Lung (tissue), 12 donors: ENCODE data around the gene HIPK4. TPM values are rescaled to one million over a fixed set of nuclear protein-coding genes. Genes with fewer than 3 reads are reported as not detected.

ENCODE experiments used
- ATAC-seq: fragments of 200-7000 bp; cut with Tn5 transposase; one replicate; pipeline ENCODE4 v1.9.1; 2020; ENCODE audit warnings: moderate number of reproducible peaks; ENCODE audit not compliant: insufficient read depth, low FRiP score
- DNase-seq, 3 donors: peaks; one replicate each; pipeline ENCODE4 v3.0.0-alpha.2; 2013 to 2017
- H3K27ac ChIP-seq, 2 donors: one replicate each; pipeline ENCODE4 v1.5.1; 2013; ENCODE audit warnings: mild to moderate bottlenecking in 2 of 2, moderate library complexity in 2 of 2, control low read depth in 1 of 2, inconsistent platforms in 1 of 2, low read depth in 1 of 2, low read length in 1 of 2
- H3K27me3 ChIP-seq, 3 donors: one replicate each; pipeline ENCODE4 v1.5.1; 2013; ENCODE audit warnings: low read length in 2 of 3; ENCODE audit not compliant: control insufficient read depth in 3 of 3, insufficient read depth in 3 of 3
- H3K36me3 ChIP-seq, 4 donors: one replicate each; pipeline ENCODE4 v1.5.1; 2013; ENCODE audit warnings: low read length in 4 of 4, mild to moderate bottlenecking in 1 of 4, moderate library complexity in 1 of 4; ENCODE audit not compliant: control insufficient read depth in 4 of 4, insufficient read depth in 4 of 4
- H3K4me1 ChIP-seq, 5 donors: one replicate each; pipeline ENCODE4 v1.5.1; 2013; ENCODE audit warnings: low read length in 5 of 5, mild to moderate bottlenecking in 2 of 5, moderate library complexity in 1 of 5; ENCODE audit not compliant: control insufficient read depth in 5 of 5, insufficient read depth in 5 of 5
- H3K4me3 ChIP-seq: one replicate; pipeline ENCODE4 v1.5.1; 2013; ENCODE audit warnings: mild to moderate bottlenecking, control low read depth, moderate library complexity
- H3K9ac ChIP-seq, 2 donors: one replicate each; pipeline ENCODE4 v1.5.1; 2013; ENCODE audit warnings: low read length in 2 of 2, control low read depth in 1 of 2; ENCODE audit not compliant: insufficient read depth in 1 of 2
- H3K9me3 ChIP-seq, 4 donors: one replicate each; pipeline ENCODE4 v1.5.1; 2013; ENCODE audit warnings: low read length in 3 of 4, mild to moderate bottlenecking in 1 of 4, moderate library complexity in 1 of 4; ENCODE audit not compliant: control insufficient read depth in 4 of 4, insufficient read depth in 3 of 4
- CTCF ChIP-seq: IDR thresholded peaks from 2 replicates; pipeline ENCODE4 v1.5.1; 2012; ENCODE audit warnings: mild to moderate bottlenecking; ENCODE audit errors: control extremely low read depth, extremely low read depth
- WGBS, 2 donors: extraction: QIAGEN DNeasy Blood & Tissue Kit; methylation state at CpG; one replicate each; pipeline ENCODE4 v1.1.7; 2013; 5-methylcytosine and 5-hydroxymethylcytosine counted together
- polyA plus RNA-seq, 2 donors: library from polyadenylated mRNA; stranded (reverse); fragments of 200-250 nt; gene quantifications; one replicate each; pipeline ENCODE4 v1.2.1, GENCODE V29; 2013
- total RNA-seq, 2 donors: library from RNA; depleted of rRNA in 1 of 2; stranded (reverse); fragments of >200 nt in 1 of 2; gene quantifications; one replicate each; pipeline ENCODE4 v1.2.1, GENCODE V29; 2014 to 2021
- donor health status: control.
- donor health status: control.
- donor health status: Bipolar disorder and iron deficiency.
- donor health status: healthy.
- donor health status: DM: yes; HTN: yes; CAD: no.

The HIPK4 gene
- total and polyA plus RNA-seq, 4 donors: 0.10 to 0.43 (median 0.22) TPM; not detected in 1

DNA sequence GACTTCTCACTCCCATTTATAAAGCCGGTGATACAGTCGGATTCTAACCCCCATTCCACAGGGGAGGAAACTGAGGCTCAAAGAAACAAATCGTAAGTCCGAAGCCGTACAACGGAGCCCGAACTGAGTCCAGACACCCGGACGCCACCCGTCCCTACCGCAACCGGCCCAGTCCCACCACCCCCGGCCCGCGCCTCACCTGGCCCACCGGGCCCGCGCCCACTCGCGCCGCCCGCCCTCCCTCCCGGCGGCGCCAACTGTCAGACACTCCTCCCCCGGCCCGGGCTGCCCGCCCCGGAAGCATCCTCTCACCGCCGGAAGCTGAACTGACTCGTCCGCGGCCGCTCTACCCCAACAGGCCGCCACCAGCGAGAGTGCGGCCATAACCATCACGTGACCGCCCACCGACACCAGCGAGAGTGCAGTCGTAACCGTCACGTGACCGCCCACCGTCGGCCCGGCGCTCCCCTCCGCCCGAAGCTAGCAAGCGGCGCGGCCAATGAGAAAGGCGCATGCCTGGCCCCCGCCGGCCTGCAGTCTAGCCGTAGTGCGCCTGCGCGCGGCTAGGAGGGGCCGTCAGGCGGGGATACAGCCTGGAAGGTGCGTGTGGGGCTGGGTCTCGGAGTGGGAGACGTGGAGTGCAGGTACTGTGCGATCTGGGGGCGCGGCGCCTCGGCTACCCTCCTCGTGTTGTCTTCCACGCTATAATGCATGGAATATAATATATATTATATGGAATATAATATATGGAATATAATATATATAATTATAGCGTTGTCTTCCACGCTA, 41.7 kb downstream of the HIPK4 start, which contains the start of the genes C19orf47 and PLD3:
C19orf47 (minus strand) TSS at position 273 of the 789 bp plus-strand sequence. CDS start 6,540 bp downstream, outside the sequence.
PLD3 (plus strand) TSS at position 571 of the 789 bp plus-strand sequence. CDS start 17,789 bp downstream, outside the sequence.
- Histone ChIP-seq H3K4me1 (peaks cover 0 to 15% (median 5%) of the 10 kb centered on the region in 5 donors), H3K27ac (peak within 1 kb of the TSS; percentile 77 to 84), H3K36me3 (peaks cover 0 to 5% (median 0%) of the 10 kb centered on the region in 4 donors), H3K9ac (peak within 1 kb of the TSS; percentile 73 to 99), H3K27me3 (no peaks in the 10 kb centered on the region), H3K9me3 (no peaks in the 10 kb centered on the region), H3K4me3 (peak within 1 kb of the TSS; percentile 80)
- TF ChIP-seq CTCF: no peak
- ATAC-seq (peak; percentile 94), DNase-seq (peak; percentile 99 to 100 (median 100))
- WGBS, 2 donors: 1% methylated on average over 73 to 77 of the region's 77 CpGs

- no peaks in the 10 kb centered on the region for H3K9me3 ChIP-seq
- H3K4me1 ChIP-seq: peaks cover 0 to 13% (median 8%) of the 10 kb centered on the region in 5 donors
- no peak overlapping the region for H3K27ac ChIP-seq
- H3K27me3 ChIP-seq: no peaks in the 10 kb centered on the region
- ATAC-seq (no peak), DNase-seq (no peak)
- no peak for TF ChIP-seq CTCF
- no peak overlapping the region for H3K4me3 ChIP-seq
- 71 to 72% methylated on average over 7 of the region's 7 CpGs for WGBS, 2 donors
- peaks cover 0 to 8% (median 4%) of the 10 kb centered on the region in 4 donors for H3K36me3 ChIP-seq
- no peak overlapping the region for H3K9ac ChIP-seq
Observed at GRCh38 chr19:40344422-40344821, 45.6 kb downstream of the HIPK4 start.

DNA sequence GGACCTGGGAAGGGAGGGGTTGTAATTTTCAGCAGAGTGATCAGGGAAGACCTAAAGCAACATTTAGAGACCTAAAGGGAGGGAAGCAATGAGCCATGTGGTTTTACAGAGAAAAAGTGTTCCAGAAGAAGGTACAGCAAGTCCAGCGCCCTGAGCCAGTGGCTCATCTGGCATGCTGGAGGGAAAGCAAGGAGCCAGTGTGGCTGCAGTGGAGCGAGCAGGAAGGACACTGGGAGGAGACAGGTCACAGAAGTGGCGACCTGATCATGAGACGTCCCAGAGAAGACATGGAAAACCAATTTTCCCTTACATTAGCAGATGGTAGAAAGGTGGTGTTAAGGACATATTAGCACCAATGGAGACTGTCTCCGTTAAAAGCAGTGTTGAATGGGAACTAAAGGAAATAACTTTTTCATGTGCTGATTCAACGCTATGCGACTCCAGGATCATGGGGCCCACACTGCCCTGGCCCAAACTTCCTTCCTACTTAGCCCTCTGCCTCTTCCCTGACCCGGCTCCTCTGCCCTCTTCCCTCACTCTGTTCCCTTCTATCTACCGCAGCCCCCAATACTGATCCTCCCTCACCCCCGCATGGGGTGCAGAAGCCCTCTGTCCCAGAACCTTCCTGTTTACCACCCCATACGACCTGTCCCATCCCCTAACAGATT, 47.2 kb downstream of the HIPK4 start:
- ATAC-seq: no peak
- Histone ChIP-seq H3K27ac (peak overlapping the region; percentile 22 to 88), H3K27me3 (no peaks in the 10 kb centered on the region), H3K4me1 (peaks cover 0 to 8% (median 5%) of the 10 kb centered on the region in 5 donors), H3K36me3 (peaks cover 0 to 10% (median 7%) of the 10 kb centered on the region in 4 donors), H3K9ac (no peak overlapping the region), H3K4me3 (no peak overlapping the region), H3K9me3 (no peaks in the 10 kb centered on the region)
- DNase-seq: no peak
- 75 to 89% methylated on average over 11 of the region's 11 CpGs for WGBS, 2 donors
- TF ChIP-seq CTCF: no peak
